GM19035 (cell line): ENCODE data around the gene RELN.

Source experiments
- ATAC-seq: cut with Tn5 transposase; IDR thresholded peaks from one replicate; pipeline ENCODE4 v1.9.1; 2021; ENCODE audit not compliant: unreplicated experiment

The RELN gene

GRCh38 chr7:103593691-103594090 is 395.8 kb downstream of the RELN start:
- ATAC-seq: no peak

GRCh38 chr7:103592844-103593243 is 396.6 kb downstream of the RELN start:
- no peak for ATAC-seq

- no peak for ATAC-seq
Measured at GRCh38 chr7:103592187-103592586, 397.3 kb downstream of the RELN start.

- ATAC-seq: no peak
Measured at GRCh38 chr7:103580031-103580430, 409.4 kb downstream of the RELN start.

GRCh38 chr7:103577059-103577458 is 412.4 kb downstream of the RELN start:
- ATAC-seq: no peak

GRCh38 chr7:103576641-103577040 is 412.8 kb downstream of the RELN start:
- ATAC-seq: no peak

- no peak for ATAC-seq
Measured at GRCh38 chr7:103574576-103574975, 414.9 kb downstream of the RELN start.

- no peak for ATAC-seq
Measured at GRCh38 chr7:103573479-103574058, 415.9 kb downstream of the RELN start.

- no peak for ATAC-seq
Measured at GRCh38 chr7:103571586-103571985, 417.9 kb downstream of the RELN start.

- ATAC-seq: no peak
Measured at GRCh38 chr7:103569621-103570305, 419.7 kb downstream of the RELN start.

- ATAC-seq: no peak
Measured at GRCh38 chr7:103564416-103564815, 425.0 kb downstream of the RELN start.

GRCh38 chr7:103560136-103560535 is 429.3 kb downstream of the RELN start:
- ATAC-seq: no peak

GRCh38 chr7:103551016-103551415 is 438.4 kb downstream of the RELN start:
- ATAC-seq: no peak

GRCh38 chr7:103549786-103550185 is 439.7 kb downstream of the RELN start:
- ATAC-seq: no peak

GRCh38 chr7:103547451-103548284 is 441.8 kb downstream of the RELN start:
- ATAC-seq: peak; percentile 75

- no peak for ATAC-seq
Measured at GRCh38 chr7:103542470-103542869, 447.0 kb downstream of the RELN start.

GRCh38 chr7:103541947-103542346 is 447.5 kb downstream of the RELN start:
- no peak for ATAC-seq

- ATAC-seq: no peak
Measured at GRCh38 chr7:103541026-103541425, 448.4 kb downstream of the RELN start.

- no peak for ATAC-seq
Measured at GRCh38 chr7:103540338-103540737, 449.1 kb downstream of the RELN start.

- ATAC-seq: no peak
Measured at GRCh38 chr7:103539875-103540274, 449.6 kb downstream of the RELN start.

GRCh38 chr7:103538964-103539709 is 450.3 kb downstream of the RELN start:
- ATAC-seq: no peak
